CD14-positive monocyte (primary cell): ENCODE data around the gene NDUFB8. TPM values are rescaled to one million over a fixed set of nuclear protein-coding genes. Genes with fewer than 3 reads are reported as not detected.

Source experiments
- DNase-seq, 3 donors: peaks; one replicate each; pipeline ENCODE4 v3.0.0-alpha.2; 2011 to 2022
- H2AFZ ChIP-seq: 2 replicates; pipeline ENCODE4 v1.6.0; 2012; ENCODE audit warnings: mild to moderate bottlenecking, low read depth, low read length, inconsistent platforms; ENCODE audit not compliant: insufficient read depth, poor library complexity, severe bottlenecking
- H3K27ac ChIP-seq, 2 donors: 1 replicate in 1 of 2; 2 replicates in 1 of 2; pipeline ENCODE4 v1.5.1; 2012 to 2013; ENCODE audit warnings: low read length in 2 of 2, control low read depth in 1 of 2, inconsistent platforms in 1 of 2, low read depth in 1 of 2, mild to moderate bottlenecking in 1 of 2
- H3K27me3 ChIP-seq, 2 donors: one replicate each; pipeline versions ENCODE4 v1.6.0 to v1.6.1; 2011 to 2013; ENCODE audit warnings: low read length in 2 of 2; ENCODE audit not compliant: control insufficient read depth in 2 of 2, insufficient read depth in 2 of 2
- H3K36me3 ChIP-seq, 2 donors: replicated peaks in 1 of 2; 1 replicate in 1 of 2; 2 replicates in 1 of 2; pipeline versions ENCODE4 v1.5.1 to v1.6.1; 2012 to 2013; ENCODE audit warnings: low read length in 2 of 2, control low read depth in 1 of 2, inconsistent platforms in 1 of 2, mild to moderate bottlenecking in 1 of 2; ENCODE audit not compliant: insufficient read depth in 2 of 2, control insufficient read depth in 1 of 2
- H3K4me1 ChIP-seq, 2 donors: 1 replicate in 1 of 2; 2 replicates in 1 of 2; pipeline versions ENCODE4 v1.5.1 to v1.6.1; 2012 to 2013; ENCODE audit warnings: low read length in 2 of 2, control low read depth in 1 of 2, inconsistent platforms in 1 of 2, mild to moderate bottlenecking in 1 of 2, moderate library complexity in 1 of 2; ENCODE audit not compliant: insufficient read depth in 2 of 2, control insufficient read depth in 1 of 2
- H3K4me2 ChIP-seq: replicated peaks from 2 replicates; pipeline ENCODE3; 2012; ENCODE audit warnings: low read length, moderate library complexity, mild to moderate bottlenecking; ENCODE audit not compliant: poor library complexity, severe bottlenecking; ENCODE audit errors: extremely low read depth
- H3K4me3 ChIP-seq, 3 experiments: fragments of 200-600 bp in 1 of 3; sonication (generic) in 1 of 3; replicated peaks in 1 of 3; 1 replicate in 2 of 3; 2 replicates in 1 of 3; pipeline ENCODE4 v1.5.1; 2011 to 2013; ENCODE audit warnings: low read length in 3 of 3, mild to moderate bottlenecking in 3 of 3, control low read depth in 2 of 3, low read depth in 2 of 3, inconsistent platforms in 1 of 3, moderate library complexity in 1 of 3
- H3K79me2 ChIP-seq: 2 replicates; pipeline ENCODE4 v1.6.0; 2012; ENCODE audit warnings: mild to moderate bottlenecking, control low read depth, inconsistent platforms, low read length, moderate library complexity; ENCODE audit not compliant: insufficient read depth
- H3K9ac ChIP-seq: 2 replicates; pipeline ENCODE4 v1.6.0; 2017; ENCODE audit warnings: low read length, mild to moderate bottlenecking; ENCODE audit not compliant: insufficient read depth, poor library complexity, severe bottlenecking
- H3K9me3 ChIP-seq, 2 donors: replicated peaks in 1 of 2; 1 replicate in 1 of 2; 2 replicates in 1 of 2; pipeline versions ENCODE4 v1.5.1 to v1.6.1; 2012 to 2013; ENCODE audit warnings: low read length in 2 of 2, control low read depth in 1 of 2; ENCODE audit not compliant: control insufficient read depth in 1 of 2, insufficient read depth in 1 of 2
- H4K20me1 ChIP-seq: 2 replicates; pipeline ENCODE4 v1.6.0; 2012; ENCODE audit warnings: mild to moderate bottlenecking, low read length, control low read depth, moderate library complexity; ENCODE audit not compliant: insufficient read depth
- H3K27ac Mint-ChIP-seq, 7 donors: one replicate each; pipeline ENCODE4 v1.8.0; 2020; ENCODE audit warnings: mild to moderate bottlenecking in 7 of 7, mixed read lengths in 7 of 7, moderate library complexity in 6 of 7, inconsistent platforms in 2 of 7
- H3K27me3 Mint-ChIP-seq, 3 donors: one replicate each; pipeline ENCODE4 v1.8.0; 2021 to 2022; ENCODE audit warnings: low read depth in 3 of 3, mild to moderate bottlenecking in 3 of 3, mixed read lengths in 3 of 3, moderate library complexity in 3 of 3, inconsistent platforms in 1 of 3
- H3K36me3 Mint-ChIP-seq, 2 donors: one replicate each; pipeline ENCODE4 v1.8.0; 2020; ENCODE audit warnings: mixed read lengths in 2 of 2, inconsistent platforms in 1 of 2, mild to moderate bottlenecking in 1 of 2
- H3K4me1 Mint-ChIP-seq: one replicate; pipeline ENCODE4 v1.8.0; 2020; ENCODE audit warnings: mild to moderate bottlenecking, mixed read lengths
- H3K4me3 Mint-ChIP-seq, 2 donors: one replicate each; pipeline ENCODE4 v1.8.0; 2020; ENCODE audit warnings: mild to moderate bottlenecking in 2 of 2, mixed read lengths in 2 of 2, moderate library complexity in 1 of 2
- H3K9me3 Mint-ChIP-seq, 7 donors: one replicate each; pipeline ENCODE4 v1.8.0; 2020 to 2022; ENCODE audit warnings: mixed read lengths in 7 of 7, mild to moderate bottlenecking in 6 of 7, moderate library complexity in 6 of 7, inconsistent platforms in 2 of 7
- CTCF ChIP-seq: fragments of 200-600 bp; IDR thresholded peaks from one replicate; pipeline ENCODE4 v1.8.0; 2022; ENCODE audit warnings: antibody characterized with exemption, mild to moderate bottlenecking
- WGBS: methylation state at CpG from one replicate; pipeline ENCODE4 v1.1.5; 2013; ENCODE audit warnings: missing lambda C conversion rate; ENCODE audit not compliant: insufficient coverage; 5-methylcytosine and 5-hydroxymethylcytosine counted together
- intact Hi-C, 2 donors: fragments of 100-400 bp; cut with micrococcal nuclease; formaldehyde crosslinking; loops; one replicate each; pipeline versions ENCODE4 v1.15.0 to v1.15.1; 2023
- polyA plus RNA-seq, 3 donors: library from polyadenylated mRNA; depleted of rRNA in 1 of 3; unstranded in 2 of 3; stranded (reverse) in 1 of 3; fragments of 300-500 nt in 2 of 3; fragments of >200 nt in 1 of 3; fragmentation: Illumina TruSeq in 2 of 3; gene quantifications; 1 replicate in 2 of 3; 2 replicates in 1 of 3; pipeline ENCODE4 v1.2.3, GENCODE V29; 2012 to 2021

The NDUFB8 gene
- polyA plus RNA-seq, 3 donors, result 124 to 419 (median 381) TPM

GRCh38 chr10:100531761-100532160 is 2.1 kb upstream of the NDUFB8 start:
- TF ChIP-seq CTCF, result no peak
- intact Hi-C loops, result no loop called here
- no peaks in the 10 kb centered on the region for H4K20me1 ChIP-seq
- H3K27me3 Mint-ChIP-seq, result peaks cover 0 to 4% (median 0%) of the 10 kb centered on the region in 3 donors
- H3K36me3 ChIP-seq, result peaks cover 4 to 7% of the 10 kb centered on the region in 2 donors
- no peak overlapping the region for H2AFZ ChIP-seq
- H3K27ac Mint-ChIP-seq, result no peak overlapping the region
- H3K4me2 ChIP-seq, result no peak overlapping the region
- no peaks in the 10 kb centered on the region for H3K9me3 ChIP-seq
- peaks cover 41% of the 10 kb centered on the region for H3K79me2 ChIP-seq
- peaks cover 4 to 8% of the 10 kb centered on the region in 2 donors for H3K36me3 Mint-ChIP-seq
- no peak for DNase-seq
- no peak overlapping the region for H3K9ac ChIP-seq
- H3K4me3 Mint-ChIP-seq, result no peak overlapping the region
- H3K4me3 ChIP-seq, result no peak overlapping the region
- H3K4me1 ChIP-seq, result peaks cover 29 to 37% of the 10 kb centered on the region in 2 donors
- H3K9me3 Mint-ChIP-seq, result peaks cover 0 to 5% (median 0%) of the 10 kb centered on the region in 7 donors
- no peak overlapping the region for H3K27ac ChIP-seq
- peaks cover 18% of the 10 kb centered on the region for H3K4me1 Mint-ChIP-seq
- no peaks in the 10 kb centered on the region for H3K27me3 ChIP-seq

- DNase-seq, result peak in 2 of 3 donors; percentile 5 to 12
- no peaks in the 10 kb centered on the region for H3K9me3 ChIP-seq
- peaks cover 32 to 33% of the 10 kb centered on the region in 2 donors for H3K36me3 Mint-ChIP-seq
- peaks cover 0 to 5% (median 0%) of the 10 kb centered on the region in 7 donors for H3K9me3 Mint-ChIP-seq
- intact Hi-C loops, result no loop called here
- H3K4me1 ChIP-seq, result peaks cover 15 to 20% of the 10 kb centered on the region in 2 donors
- TF ChIP-seq CTCF, result no peak
- peak overlapping the region; percentile 96 for H3K4me2 ChIP-seq
- H2AFZ ChIP-seq, result peak overlapping the region; percentile 94
- peak overlapping the region; percentile 100 for H3K4me3 Mint-ChIP-seq
- WGBS, result under 1% methylated on average over 15 of the region's 18 CpGs
- H3K27me3 ChIP-seq, result no peaks in the 10 kb centered on the region
- H3K4me1 Mint-ChIP-seq, result peaks cover 18% of the 10 kb centered on the region
- H3K4me3 ChIP-seq, result peak overlapping the region; percentile 87 to 99 (median 94)
- H3K9ac ChIP-seq, result peak overlapping the region; percentile 80
- H3K36me3 ChIP-seq, result peaks cover 32 to 35% of the 10 kb centered on the region in 2 donors
- H3K27ac ChIP-seq, result peak overlapping the region; percentile 31 to 82
- no peaks in the 10 kb centered on the region for H4K20me1 ChIP-seq
- H3K27me3 Mint-ChIP-seq, result peaks cover 0 to 4% (median 0%) of the 10 kb centered on the region in 3 donors
- peaks cover 25% of the 10 kb centered on the region for H3K79me2 ChIP-seq
- peak overlapping the region; percentile 82 to 99 (median 94) for H3K27ac Mint-ChIP-seq
Measured at GRCh38 chr10:100528921-100529474, 673 bp downstream of the NDUFB8 start.
